HL-60 (cell line): ENCODE results near the gene BRD3.

Experiments
- SPI1 ChIP-seq: IDR thresholded peaks from 2 replicates; pipeline ENCODE4 v1.6.1; 2012; ENCODE audit warnings: low read depth, mild to moderate bottlenecking, borderline replicate concordance
- TF ChIP-seq, protein P1 (sequence below): IDR thresholded peaks from one replicate; pipeline ENCODE4 v1.5.1; 2011; ENCODE audit warnings: low read length, control low read depth, inconsistent platforms; ENCODE audit not compliant: insufficient read depth
- TF ChIP-seq, protein P2 (sequence below): IDR thresholded peaks from 2 replicates; pipeline ENCODE4 v1.6.1; 2012; ENCODE audit warnings: low read depth; ENCODE audit not compliant: insufficient replicate concordance

DNA sequence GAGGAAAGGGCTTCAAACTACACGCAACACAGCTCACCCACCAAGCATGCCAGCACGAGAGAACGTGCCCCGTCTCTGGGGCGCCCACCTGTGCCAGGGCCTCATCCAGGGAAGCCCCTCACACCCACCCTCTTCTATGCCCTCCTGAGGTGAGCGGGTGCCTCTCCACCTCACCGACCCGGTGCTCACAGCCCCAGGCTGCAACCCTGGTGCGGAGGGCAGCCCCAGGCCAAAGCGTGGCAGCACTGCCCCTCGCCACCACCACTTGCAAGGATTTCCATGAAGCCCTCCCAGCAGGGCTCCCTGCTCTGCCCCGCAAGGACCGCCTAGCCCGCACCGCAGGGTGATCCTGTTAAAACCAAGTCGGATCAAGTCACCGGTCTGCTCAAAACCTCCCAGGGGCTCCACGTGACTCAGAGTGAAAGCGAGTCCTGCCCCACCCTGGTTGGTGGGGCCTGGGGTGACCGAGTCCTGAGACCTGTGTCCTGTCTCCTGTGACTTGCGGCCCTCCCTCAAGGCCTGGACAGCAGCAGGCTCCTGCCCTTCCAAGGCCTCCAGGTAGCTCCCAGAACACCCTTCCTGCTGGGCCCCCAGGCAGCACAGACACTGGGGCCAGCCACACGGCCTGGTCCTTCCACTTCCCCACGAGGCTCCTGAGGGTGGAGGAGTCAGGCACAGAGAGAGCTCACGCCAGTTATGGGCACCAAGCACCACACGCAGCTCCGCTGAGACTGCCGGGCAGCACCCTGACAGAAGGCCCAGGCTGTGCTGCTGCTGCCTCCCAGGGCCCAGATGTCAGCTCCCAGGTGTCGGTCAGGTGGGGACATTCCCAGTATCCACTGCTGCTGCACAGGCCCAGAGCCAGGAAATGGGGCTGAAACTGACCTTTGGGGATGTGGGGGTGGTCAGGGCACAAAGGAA, 12.7 kb downstream of the BRD3 start:
- TF ChIP-seq, protein P1, sequence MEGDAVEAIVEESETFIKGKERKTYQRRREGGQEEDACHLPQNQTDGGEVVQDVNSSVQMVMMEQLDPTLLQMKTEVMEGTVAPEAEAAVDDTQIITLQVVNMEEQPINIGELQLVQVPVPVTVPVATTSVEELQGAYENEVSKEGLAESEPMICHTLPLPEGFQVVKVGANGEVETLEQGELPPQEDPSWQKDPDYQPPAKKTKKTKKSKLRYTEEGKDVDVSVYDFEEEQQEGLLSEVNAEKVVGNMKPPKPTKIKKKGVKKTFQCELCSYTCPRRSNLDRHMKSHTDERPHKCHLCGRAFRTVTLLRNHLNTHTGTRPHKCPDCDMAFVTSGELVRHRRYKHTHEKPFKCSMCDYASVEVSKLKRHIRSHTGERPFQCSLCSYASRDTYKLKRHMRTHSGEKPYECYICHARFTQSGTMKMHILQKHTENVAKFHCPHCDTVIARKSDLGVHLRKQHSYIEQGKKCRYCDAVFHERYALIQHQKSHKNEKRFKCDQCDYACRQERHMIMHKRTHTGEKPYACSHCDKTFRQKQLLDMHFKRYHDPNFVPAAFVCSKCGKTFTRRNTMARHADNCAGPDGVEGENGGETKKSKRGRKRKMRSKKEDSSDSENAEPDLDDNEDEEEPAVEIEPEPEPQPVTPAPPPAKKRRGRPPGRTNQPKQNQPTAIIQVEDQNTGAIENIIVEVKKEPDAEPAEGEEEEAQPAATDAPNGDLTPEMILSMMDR: no peak
- TF ChIP-seq, protein P2, sequence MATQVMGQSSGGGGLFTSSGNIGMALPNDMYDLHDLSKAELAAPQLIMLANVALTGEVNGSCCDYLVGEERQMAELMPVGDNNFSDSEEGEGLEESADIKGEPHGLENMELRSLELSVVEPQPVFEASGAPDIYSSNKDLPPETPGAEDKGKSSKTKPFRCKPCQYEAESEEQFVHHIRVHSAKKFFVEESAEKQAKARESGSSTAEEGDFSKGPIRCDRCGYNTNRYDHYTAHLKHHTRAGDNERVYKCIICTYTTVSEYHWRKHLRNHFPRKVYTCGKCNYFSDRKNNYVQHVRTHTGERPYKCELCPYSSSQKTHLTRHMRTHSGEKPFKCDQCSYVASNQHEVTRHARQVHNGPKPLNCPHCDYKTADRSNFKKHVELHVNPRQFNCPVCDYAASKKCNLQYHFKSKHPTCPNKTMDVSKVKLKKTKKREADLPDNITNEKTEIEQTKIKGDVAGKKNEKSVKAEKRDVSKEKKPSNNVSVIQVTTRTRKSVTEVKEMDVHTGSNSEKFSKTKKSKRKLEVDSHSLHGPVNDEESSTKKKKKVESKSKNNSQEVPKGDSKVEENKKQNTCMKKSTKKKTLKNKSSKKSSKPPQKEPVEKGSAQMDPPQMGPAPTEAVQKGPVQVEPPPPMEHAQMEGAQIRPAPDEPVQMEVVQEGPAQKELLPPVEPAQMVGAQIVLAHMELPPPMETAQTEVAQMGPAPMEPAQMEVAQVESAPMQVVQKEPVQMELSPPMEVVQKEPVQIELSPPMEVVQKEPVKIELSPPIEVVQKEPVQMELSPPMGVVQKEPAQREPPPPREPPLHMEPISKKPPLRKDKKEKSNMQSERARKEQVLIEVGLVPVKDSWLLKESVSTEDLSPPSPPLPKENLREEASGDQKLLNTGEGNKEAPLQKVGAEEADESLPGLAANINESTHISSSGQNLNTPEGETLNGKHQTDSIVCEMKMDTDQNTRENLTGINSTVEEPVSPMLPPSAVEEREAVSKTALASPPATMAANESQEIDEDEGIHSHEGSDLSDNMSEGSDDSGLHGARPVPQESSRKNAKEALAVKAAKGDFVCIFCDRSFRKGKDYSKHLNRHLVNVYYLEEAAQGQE: no peak
- TF ChIP-seq SPI1: no peak
